HT-29 (cell line): Measurements from ENCODE around the gene KLHL22. TPM values are rescaled to one million over a fixed set of nuclear protein-coding genes. Genes with fewer than 3 reads are reported as not detected.
A peak's percentile ranks its signal among the peaks of the same experiment; 100 is the strongest.
"Not testable (repeated sequence)": the region's sequence is repeated elsewhere in the genome, so short reads cannot be mapped to it uniquely, and the experiment has no call there.

ENCODE experiments used
- DNase-seq: peaks from one replicate; pipeline ENCODE4 v3.0.0-alpha.2; 2015; ENCODE audit warnings: low spot score
- total RNA-seq: library from RNA; depleted of rRNA; stranded (reverse); fragments of >200 nt; shearing (Covaris generic); gene quantifications from 2 replicates; pipeline ENCODE4 v1.2.3, GENCODE V29; 2014

Gene KLHL22
- total RNA-seq, 1 experiment from 2014 or later: 15.7 TPM

DNA sequence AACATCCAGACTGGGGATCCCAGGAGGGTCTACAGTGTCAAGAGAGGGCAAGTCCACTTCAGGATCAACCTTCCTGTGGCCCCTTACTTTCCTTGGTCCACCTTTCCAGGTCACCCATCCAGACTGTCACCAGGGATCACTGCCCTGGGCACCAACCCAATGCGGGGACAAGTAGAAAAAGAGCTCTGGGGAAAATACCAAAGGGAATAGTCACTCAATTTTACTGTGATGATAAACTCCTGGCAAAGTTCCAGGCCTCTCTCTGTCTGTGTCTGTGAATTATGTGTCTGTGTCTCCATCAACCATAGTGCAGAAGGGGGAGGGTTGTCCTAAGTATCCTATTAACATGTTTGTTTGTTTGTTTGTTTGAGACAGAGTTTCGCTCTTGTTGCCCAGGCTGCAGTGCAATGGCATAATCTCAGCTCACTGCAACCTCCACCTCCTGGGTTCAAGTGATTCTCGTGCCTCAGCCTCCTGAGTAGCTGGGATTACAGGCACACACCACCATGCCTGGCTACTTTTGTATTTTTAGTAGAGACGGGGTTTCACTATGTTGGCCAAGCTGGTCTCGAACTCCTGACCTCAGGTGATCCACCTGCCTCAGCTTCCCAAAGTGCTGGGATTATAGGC, 8.8 kb upstream of the KLHL22 start:
- DNase-seq: peak; percentile 82

DNA sequence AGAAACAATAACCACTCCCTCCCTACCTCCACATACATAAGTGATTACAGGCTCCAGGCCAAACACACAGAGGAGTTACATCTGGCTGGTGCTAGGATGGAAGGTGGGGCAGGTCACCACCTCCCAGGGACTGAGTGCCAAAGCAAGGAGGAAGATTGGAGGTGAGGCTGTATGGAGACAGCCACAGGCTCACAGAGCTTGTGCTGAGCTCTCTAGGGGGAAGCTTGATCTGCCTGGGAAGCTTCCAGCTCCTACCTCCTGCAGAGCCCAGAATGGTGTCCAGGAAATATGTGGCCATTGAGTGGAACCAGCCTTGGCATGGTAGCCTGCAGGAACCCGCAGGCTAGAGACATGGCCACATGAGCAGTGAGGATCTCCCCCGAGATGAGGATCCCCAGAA, 8.2 kb upstream of the KLHL22 start:
- DNase-seq: no peak

DNA sequence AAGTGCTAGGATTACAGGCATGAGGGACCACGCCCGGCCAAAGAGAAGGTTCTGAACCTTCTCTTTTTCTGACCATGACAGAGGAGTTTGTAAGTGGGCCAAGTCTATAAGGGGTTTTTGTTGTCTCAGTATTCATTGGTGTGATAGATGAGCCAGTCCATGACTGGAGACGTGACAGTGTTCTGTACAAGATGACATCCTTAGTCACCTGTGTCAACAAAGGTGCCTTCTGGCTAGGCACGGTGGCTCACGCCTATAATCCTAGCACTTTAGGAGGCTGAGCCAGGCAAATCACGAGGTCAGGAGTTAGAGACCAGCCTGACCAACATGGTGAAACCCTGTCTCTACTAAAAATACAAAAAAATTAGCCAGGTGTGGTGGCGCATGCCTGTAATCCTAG, 4.2 kb upstream of the KLHL22 start:
- no peak for DNase-seq

DNA sequence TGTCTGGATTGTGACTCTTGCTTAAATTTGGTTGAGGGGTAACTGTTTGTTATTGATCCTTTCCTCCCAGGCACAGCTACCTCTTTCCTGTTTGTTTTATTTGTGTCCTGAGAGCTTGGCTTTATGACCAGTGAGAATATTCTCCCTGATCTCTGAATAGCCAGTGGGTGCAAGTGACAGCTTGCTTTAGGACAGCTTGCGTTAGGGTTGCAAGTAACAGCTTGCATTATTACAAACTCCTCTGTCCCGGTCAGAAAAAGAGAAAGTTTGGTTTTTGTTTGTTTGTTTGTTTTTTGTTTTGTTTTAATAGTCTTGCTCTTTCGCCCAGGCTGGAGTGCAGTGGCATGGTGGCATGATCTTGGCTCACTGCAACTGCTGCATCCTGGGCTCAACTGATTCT, 3.3 kb upstream of the KLHL22 start:
- DNase-seq: no peak

DNA sequence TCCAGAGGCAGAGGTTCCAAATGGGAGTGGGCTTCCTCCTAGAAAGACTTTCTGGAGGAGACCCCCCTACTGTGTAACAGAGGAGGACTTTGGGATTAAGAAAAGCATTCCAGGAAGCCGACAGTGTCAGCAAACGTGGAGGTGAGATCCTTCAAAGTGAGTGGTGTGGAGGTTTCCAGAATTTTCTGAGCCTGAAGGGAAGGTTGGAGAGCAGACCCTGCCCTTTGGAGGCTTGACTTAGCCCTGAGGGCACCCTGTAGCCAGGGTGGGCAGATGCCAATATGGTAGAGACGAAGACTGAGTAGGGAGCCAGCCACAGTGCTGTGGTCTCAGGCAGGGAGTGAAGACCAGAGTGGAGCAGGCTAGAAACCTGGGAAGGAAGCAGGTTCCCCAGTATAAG, 1.8 kb upstream of the KLHL22 start:
- no peak for DNase-seq

DNA sequence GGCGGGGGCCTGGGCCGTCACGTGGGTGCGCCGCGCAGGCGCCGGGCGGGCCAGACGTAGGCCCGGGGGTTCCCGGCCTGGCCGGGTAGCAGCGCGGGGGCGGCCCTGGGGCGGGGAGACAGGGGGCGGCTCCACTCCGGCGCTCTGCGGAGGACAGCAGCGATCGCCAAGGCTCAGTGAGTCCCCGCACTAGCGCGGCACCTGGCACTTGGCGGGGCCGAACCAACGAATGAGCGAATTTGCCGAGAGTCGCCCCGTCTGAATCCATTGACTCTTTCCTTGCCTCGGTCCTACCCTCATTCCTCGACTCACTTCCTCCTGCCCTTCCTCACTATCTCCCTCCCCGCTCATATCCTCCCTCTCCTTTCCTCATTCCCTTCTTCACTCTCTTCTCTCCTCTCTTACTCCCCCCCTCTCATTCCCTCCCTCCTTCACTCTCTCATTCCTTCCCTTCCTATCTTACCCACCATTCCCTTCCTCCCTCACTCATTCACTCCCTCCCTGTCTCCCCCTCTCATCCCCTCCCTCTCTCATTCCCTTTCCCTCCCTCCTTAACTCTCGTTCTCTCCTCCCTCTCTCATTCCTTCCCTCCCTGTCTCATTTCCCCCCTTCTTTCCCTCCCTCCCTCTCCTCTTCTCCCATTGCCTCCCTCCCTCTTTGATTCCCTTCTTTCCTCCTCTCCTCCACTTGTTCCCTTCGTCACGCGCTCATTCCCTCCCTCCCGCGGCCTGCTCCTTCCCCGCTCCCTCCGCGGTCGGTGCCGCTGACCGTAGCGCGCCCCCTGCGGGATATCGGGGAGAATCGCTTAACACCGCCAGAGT, 476 bp upstream of the KLHL22 start:
- peak; percentile 97 for DNase-seq

DNA sequence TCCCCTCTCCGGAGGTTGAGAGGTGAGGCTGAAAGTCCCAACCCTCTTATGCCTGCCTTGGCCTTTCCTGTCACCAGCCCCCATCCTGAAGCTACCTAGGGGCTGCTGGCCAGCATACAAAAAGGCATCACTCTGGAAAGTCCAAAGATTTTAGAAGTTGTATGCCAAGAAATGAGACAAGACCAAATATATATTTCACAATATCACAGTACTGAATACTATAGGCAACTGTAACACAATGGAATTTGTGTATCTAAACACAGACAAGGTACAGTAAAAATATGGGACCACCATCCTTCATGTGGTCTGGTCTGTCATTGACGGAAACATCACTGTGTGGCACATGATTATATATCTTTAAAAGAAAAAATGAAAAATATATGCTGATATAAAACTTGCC, 4.2 kb downstream of the KLHL22 start:
- DNase-seq: no peak

DNA sequence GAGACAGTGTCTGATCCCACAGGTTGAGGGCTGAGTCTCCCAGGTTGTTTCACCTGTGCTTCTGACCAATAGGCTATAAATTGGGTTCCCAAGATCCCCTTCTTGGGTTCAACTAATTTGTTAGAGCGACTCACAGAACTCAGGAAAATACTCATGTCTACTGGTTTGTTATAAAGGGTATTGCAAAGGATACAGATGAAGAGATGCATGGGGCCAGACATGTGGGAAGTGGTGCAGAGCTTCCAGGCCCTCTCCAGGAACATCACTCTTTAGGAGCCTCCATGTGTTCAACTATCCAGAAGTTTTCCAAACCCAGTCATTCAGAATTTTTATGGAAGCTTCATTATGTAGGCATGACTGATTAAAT, 4.7 kb downstream of the KLHL22 start:
- DNase-seq: no peak

DNA sequence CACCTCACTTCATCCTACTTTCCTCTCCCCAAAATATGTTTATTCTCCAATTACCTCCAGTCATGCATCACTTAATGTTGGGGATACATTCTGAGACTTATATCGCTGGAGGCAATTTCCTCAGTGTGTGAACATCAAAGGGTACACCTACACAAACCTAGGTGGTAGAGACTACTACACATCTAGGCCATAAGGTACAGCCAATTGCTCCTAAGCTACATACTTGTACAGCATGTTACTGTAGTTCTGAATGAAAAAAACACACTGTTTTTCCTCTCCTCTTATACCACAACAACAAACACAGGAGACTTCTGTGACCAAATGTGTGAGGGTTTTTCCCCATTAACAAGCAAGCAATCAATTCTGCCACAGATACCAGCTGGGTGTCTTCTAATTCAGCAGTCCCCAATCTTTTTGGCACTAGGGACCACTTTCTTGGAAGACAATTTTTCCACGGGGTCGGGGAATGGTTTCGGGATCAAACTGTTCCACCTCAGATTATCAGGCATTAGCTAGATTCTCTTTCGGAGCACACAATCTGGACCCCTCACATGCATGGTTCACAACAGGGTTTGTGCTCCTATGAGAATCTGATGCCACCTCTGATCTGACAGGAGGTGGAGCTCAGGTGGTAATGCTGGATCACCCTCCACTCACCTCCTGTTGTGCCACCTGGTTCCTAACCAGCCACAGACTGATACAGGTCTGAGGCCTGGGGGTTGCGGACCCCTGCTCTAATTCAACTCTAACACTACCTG, 5.2 kb downstream of the KLHL22 start:
- no peak for DNase-seq

DNA sequence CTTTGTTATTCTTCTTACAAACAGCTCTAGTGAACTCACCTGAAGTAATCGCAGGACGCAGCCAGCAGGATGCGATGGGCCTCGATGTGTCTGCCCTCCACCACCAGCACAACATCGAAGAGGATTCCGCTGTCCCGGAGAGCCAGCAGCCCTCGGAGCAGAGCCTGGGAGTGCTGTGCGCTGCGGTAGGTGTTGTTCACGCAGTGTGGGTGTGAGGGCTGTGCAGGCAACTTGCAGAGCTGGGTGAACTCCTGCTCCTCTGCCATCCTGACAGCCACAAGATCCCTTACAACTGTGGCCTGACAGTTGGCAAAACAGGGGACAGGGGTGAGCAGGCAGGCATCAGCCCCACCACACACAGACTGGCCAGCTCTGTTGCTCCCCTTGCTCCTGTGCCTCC, 6.6 kb downstream of the KLHL22 start:
- DNase-seq: no peak

DNA sequence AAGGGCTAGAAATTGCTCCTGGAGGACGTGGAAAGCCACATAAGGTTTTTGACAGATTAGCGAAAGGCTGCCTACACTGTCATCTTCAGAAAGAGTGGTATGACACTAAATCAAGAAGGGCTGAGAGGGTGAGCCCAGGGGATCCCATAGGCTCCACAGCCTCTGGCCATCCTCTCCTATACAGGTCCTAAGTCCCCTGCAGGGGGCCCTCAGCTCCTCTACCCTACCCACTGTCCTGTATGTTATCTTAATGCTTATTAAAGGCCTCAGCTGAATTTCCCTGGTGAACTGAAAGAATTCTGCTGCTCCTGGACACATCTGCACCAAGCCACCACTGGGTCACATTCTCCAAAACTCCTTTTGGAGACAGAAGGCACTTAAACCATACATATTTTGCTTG, 7.9 kb downstream of the KLHL22 start:
- DNase-seq: no peak

DNA sequence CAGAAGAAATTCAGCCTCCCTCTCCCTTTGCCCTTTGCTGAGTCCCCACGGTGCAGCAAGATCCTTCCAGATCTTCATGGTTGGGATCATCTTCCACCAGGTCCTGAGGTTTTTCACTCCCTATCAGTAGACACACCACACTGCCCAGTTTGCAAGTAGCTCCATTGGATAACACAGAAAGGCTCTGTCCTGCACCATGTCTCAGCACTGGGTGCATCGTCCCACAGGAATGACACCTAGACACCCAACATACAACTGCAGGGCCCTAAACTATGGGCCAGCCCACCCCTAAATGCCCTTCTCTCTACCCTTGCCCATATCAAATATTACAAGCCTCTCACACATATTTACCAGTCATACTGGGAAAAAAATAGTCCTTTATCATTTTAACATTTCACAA, 9.4 kb downstream of the KLHL22 start:
- no peak for DNase-seq

DNA sequence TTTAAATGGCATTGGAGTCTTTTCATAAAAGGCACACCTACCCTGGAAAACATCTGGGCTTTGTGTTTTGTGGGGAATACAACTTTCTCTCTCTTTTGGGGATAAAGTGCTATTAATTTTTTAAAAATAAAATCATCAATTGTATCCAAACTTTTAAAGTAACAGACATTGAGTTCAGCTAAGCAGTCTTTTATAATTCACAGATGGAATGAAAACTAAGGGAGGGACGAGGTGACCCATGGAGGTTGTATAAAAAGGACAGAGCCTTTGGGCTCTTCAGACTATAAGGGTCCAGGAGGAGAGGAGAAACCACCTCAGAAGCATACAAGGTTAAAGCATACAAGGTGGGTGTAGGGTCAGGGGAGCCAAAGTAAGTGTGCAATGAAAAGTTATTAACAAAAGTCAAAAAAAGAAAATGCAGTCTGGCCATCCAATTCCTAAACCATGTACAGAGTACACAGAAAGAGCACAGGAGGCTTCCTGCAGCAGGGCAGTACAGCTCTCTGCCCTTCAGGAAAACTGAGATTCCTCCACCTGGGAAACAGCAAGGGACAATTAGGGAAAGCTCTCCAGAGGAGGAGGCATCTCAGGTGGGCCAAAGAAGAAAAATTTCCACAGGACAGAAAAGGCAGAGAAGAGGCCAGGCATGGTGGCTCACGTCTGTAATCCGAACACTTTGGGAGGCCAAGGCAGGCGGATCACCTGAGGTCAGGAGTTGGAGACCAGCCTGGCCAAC, 10.5 kb downstream of the KLHL22 start:
- no peak for DNase-seq

DNA sequence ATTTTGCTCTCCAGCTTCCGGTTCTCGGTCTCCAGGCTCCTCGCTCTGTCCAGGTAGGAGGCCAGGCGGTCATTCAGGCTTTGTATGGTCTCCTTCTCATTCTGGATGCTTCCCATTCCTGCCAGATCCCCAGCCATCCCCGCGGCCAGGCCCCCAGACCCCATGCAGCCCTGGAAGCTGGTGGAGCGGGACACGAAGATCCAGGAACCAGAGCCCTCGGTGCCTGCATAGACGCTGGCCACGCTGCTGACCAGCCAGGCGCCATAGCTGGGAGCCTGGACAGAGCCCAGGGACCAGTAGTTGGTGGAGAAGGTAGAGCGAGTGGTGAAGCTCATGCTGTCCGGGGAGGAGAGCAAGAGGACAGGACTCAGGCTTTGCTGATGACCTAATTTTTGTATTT, 11.8 kb downstream of the KLHL22 start:
- no peak for DNase-seq

DNA sequence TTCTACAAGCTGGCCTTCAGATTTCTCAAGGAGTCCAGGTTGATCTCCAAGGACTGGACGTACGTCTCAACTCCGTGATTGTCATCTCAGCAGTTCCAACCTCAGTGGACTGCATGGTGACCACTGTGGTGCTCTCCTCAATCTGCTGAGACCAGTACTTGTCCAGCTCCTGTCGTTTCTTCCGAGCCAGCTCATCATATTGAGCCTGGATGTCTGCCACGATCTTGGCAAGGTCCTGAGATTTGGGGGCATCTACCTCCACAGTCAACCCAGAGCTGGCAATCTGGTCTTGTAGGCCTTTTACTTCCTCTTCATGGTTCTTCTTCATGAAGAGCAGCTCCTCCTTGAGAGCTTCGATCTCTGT, 12.5 kb downstream of the KLHL22 start:
- not testable (repeated sequence) for DNase-seq

DNA sequence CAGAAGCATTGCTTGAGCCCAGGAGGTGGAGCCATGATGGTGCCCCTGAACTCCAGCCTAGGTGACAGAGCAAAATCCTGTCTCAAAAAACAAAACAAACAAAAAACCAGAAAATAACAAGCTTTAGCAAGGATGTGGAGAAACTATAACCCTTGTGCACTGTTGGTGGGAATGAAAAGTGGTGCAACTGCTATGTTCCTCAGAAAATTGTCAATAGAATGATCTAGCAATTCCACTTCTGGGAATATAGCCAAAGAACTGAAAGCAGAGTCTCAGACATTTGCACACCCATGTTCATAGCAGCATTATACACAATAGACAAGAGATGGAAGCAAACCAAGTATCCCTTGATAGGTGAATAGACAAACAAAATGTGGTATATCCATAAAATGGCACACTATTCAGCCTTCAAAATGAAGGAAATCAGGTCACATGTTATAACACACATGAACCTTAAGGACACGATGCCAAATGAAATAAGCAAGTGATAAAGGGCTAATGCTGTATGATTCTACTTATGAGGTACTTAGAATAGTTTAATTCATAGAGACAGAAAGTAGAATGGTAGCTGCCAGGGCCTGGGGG, 15.9 kb downstream of the KLHL22 start:
- DNase-seq: no peak

DNA sequence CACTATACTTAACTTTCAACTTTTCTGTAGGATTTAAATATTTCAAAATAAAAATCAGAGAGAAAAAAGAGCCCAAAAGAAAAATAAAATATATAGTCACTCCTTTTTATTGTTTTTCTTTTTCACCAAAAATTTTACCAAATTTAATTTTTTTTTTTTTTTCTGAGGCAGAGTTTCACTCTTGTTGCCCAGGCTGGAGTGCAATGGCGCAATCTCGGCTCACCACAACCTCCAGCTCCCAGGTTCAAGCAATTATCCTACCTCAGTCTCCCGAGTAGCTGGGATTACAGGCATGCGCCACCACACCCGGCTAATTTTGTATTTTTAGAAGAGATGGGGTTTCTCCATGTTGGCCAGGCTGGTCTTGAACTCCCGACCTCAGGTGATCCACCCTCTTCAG, 17.5 kb downstream of the KLHL22 start:
- not testable (repeated sequence) for DNase-seq

DNA sequence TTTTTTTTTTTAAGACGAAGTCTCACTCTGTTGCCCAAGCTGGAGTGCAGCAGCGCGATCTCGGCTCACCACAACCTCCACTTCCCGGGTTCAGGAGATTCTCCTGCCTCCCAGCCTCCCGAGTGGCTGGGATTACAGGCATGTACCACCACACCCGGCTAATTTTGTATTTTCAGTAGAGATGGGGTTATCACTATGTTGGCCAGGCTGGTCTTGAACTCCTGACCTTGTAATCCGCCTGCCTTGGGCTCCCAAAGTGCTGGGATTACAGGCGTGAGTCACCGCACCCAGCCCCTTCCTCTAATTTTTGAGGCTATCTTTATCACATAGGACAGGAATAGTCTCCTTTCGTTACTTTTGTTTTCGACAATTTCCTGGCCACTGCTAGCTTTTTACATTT, 20.0 kb downstream of the KLHL22 start:
- DNase-seq: not testable (repeated sequence)

DNA sequence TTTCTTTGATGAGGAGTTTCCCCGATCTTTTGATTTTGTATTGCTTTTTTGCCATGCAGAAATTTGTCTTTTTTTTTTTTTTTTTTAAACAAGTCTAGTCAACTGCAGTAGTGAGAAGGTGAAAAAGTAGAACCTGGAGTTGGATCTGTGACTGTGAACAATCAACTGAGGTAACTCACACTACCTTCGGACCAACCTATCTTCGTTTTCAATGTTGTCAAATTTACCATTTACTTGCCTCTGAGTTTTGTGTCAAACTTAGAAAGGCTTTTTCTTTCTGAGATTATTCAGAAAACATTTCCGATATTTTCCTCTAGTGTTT, 20.5 kb downstream of the KLHL22 start:
- DNase-seq: no peak

DNA sequence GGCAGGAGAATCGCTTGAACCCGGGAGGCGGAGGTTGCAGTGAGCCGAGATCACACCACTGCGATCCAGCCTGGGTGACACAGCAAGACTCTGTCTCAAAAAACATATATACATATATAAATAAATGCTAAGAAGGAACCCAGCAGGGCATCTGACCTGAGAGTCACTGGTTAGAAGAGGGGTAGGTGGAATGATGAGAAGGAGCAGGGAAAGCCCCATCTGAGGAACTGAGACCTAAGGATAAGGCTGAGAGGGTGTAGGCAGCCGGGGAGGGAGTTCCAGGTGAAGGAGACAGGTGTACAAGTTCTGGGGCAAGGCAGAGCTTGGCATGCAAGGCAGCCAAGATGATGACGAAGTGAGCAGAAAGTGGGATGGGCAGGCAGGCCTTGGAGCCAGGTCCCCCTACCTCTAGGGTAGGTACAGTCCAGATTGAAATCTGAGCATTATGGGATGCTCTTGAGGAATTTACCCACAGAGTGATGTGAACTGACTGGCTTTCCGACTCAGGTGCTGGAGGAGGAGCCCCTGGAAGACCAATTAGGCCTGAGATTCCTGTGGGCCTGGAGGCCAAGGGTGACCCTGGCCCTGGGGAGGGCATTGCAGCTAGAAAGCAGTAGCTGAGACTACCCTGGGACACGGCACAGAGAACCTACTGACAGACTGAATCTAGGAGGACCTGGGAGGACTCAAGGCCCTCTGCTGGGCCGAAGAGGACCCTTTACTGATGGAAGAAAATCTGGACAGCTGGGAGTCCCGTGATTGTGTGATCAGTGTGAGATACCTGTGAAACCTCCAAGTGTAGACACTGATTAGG, 22.8 kb downstream of the KLHL22 start:
- DNase-seq: no peak
